A549 treated with GW870086 at 1 μM for 4 hours (cell line): ENCODE measurements around the gene ARFRP1. TPM values are rescaled to one million over a fixed set of nuclear protein-coding genes. Genes with fewer than 3 reads are reported as not detected.

ENCODE experiments used
- total RNA-seq: library from RNA; stranded (reverse); fragments of 200-300 nt; extraction: Qiagen RNA extraction; gene quantifications from 5 replicates; pipeline ENCODE4 v1.2.3, GENCODE V29; 2022; ENCODE audit warnings: low read depth

ARFRP1 gene
- total RNA-seq: 31.8 to 43.5 TPM (median 36.1 TPM) in 5 replicates

GRCh38 chr20:63707558-63708300, at the start of gene ARFRP1, which contains the start of gene ZGPAT:
Gene ARFRP1, minus strand, starts transcription at chr20:63707976. Its CDS starts 885 bp downstream, at chr20:63707091.
Gene ZGPAT, plus strand, starts transcription at chr20:63708039. Its CDS starts 542 bp downstream, at chr20:63708581.

GRCh38 chr20:63739130-63740069, 31.6 kb upstream of the ARFRP1 start, which contains the start of gene SLC2A4RG:
Gene SLC2A4RG, plus strand, starts transcription at chr20:63739776. Its CDS starts 137 bp downstream, at chr20:63739913.

GRCh38 chr20:63735859-63736718, 28.3 kb upstream of the ARFRP1 start, which contains the start of gene LIME1:
Gene LIME1, plus strand, starts transcription at chr20:63736664. Its CDS starts 886 bp downstream, at chr20:63737550.

GRCh38 chr20:63696628-63697356, 11.0 kb downstream of the ARFRP1 start, which contains the start of gene TNFRSF6B:
Gene TNFRSF6B, plus strand, starts transcription at chr20:63696652. Its CDS starts 116 bp downstream, at chr20:63696768.

GRCh38 chr20:63657937-63658748, 49.6 kb downstream of the ARFRP1 start, which contains the start of gene RTEL1:
Gene RTEL1, plus strand, starts transcription at chr20:63658312. Its CDS starts 1,091 bp downstream, at chr20:63659403.

GRCh38 chr20:63653041-63653973, 54.5 kb downstream of the ARFRP1 start, which contains the start of gene STMN3:
Gene STMN3, minus strand, starts transcription at chr20:63653424. Its CDS starts 79 bp downstream, at chr20:63653345.

Other genes starting within 250 kb of the ARFRP1 start
- 0.58 to 0.93 TPM (median 0.67 TPM) in 5 replicates for gene KCNQ2, start 235.3 kb downstream of the ARFRP1 start, total RNA-seq
- 140 to 176 TPM (median 147 TPM) in 5 replicates for gene EEF1A2, start 208.9 kb downstream of the ARFRP1 start, total RNA-seq
- gene PPDPF, start 187.2 kb downstream of the ARFRP1 start, total RNA-seq: 275 to 371 TPM (median 312 TPM) in 5 replicates
- gene PTK6, start 170.6 kb downstream of the ARFRP1 start, total RNA-seq: 2.5 to 3.1 TPM (median 2.9 TPM) in 5 replicates
- gene SRMS, start 160.2 kb downstream of the ARFRP1 start, total RNA-seq: 0.10 to 0.15 TPM in 2 of 5 replicates, not detected in the others
- 0.13 to 0.54 TPM (median 0.21 TPM) in 5 replicates for gene FNDC11, start 153.8 kb downstream of the ARFRP1 start, total RNA-seq
- 13.9 to 22.2 TPM (median 21.1 TPM) in 5 replicates for gene HELZ2, start 133.7 kb downstream of the ARFRP1 start, total RNA-seq
- 8.6 to 10.9 TPM (median 10.3 TPM) in 5 replicates for gene GMEB2, start 80.9 kb downstream of the ARFRP1 start, total RNA-seq
- 8.1 to 11.1 TPM (median 10.3 TPM) in 5 replicates for gene STMN3, start 54.6 kb downstream of the ARFRP1 start, total RNA-seq
- gene RTEL1, start 49.7 kb downstream of the ARFRP1 start, total RNA-seq: 4.5 to 8.8 TPM (median 7.1 TPM) in 5 replicates
- gene TNFRSF6B, start 11.3 kb downstream of the ARFRP1 start, total RNA-seq: 0.14 to 0.95 TPM (median 0.74 TPM) in 4 of 5 replicates, not detected in the other
- 22.2 to 29.4 TPM (median 28.1 TPM) in 5 replicates for gene ZGPAT, start 63 bp upstream of the ARFRP1 start, total RNA-seq
- 3.9 to 9.6 TPM (median 8.7 TPM) in 5 replicates for gene LIME1, start 28.7 kb upstream of the ARFRP1 start, total RNA-seq
- 62.3 to 102 TPM (median 97.2 TPM) in 5 replicates for gene SLC2A4RG, start 31.8 kb upstream of the ARFRP1 start, total RNA-seq
- gene ZBTB46, start 123.3 kb upstream of the ARFRP1 start, total RNA-seq: 0.66 to 0.86 TPM (median 0.78 TPM) in 5 replicates
- not detected in 5 replicates for gene ABHD16B, start 153.5 kb upstream of the ARFRP1 start, total RNA-seq
- gene TPD52L2, start 157.3 kb upstream of the ARFRP1 start, total RNA-seq: 126 to 136 TPM (median 130 TPM) in 5 replicates
- gene DNAJC5, start 187.2 kb upstream of the ARFRP1 start, total RNA-seq: 23.7 to 30.3 TPM (median 28.4 TPM) in 5 replicates
- 24.4 to 35.3 TPM (median 32.2 TPM) in 5 replicates for gene UCKL1, start 248.4 kb upstream of the ARFRP1 start, total RNA-seq